ENCODE results near the gene UBE3A.

- TF ChIP-seq CTCF (conservative IDR thresholded peaks at IDR 0.05; ENCODE audit: low read length) (no peak), EZH2phosphoT487 (IDR thresholded peaks at IDR 0.05; ENCODE audit: borderline replicate concordance) (no peak)
Observed at GRCh38 chr15:25415217-25415616, 23.6 kb downstream of the UBE3A start.

Measured in Loucy (cell line).